Activated CD4-positive, alpha-beta T cell treated with anti-CD3 and anti-CD28 coated beads for 36 hours (primary cell): Measurements from ENCODE around the gene FRY. TPM values are rescaled to one million over a fixed set of nuclear protein-coding genes. Genes with fewer than 3 reads are reported as not detected.

Experiments used
- ATAC-seq: fragments of 200-7000 bp; cut with Tn5 transposase; one replicate; pipeline ENCODE4 v1.10.0; 2021; ENCODE audit warnings: mild to moderate bottlenecking, moderate library complexity
- CTCF ChIA-PET: fragments of 350-600 bp; sonication (Branson Sonifier 250); formaldehyde crosslinking; loops from one replicate; lab custom pipeline; 2021; ENCODE audit warnings: antibody characterized with exemption; lab: Charles Lee
- POLR2A ChIA-PET: fragments of 350-600 bp; sonication (Branson Sonifier 250); formaldehyde crosslinking; loops from one replicate; lab custom pipeline; 2021; ENCODE audit warnings: antibody characterized with exemption, inconsistent platforms; lab: Charles Lee
- DNase-seq: peaks from one replicate; pipeline ENCODE4 v3.0.0-alpha.2; 2020
- H3K27ac Mint-ChIP-seq: one replicate; pipeline ENCODE4 v1.8.0; 2021; ENCODE audit warnings: mixed read lengths
- H3K27me3 Mint-ChIP-seq: one replicate; pipeline ENCODE4 v1.8.0; 2021; ENCODE audit warnings: mixed read lengths
- H3K36me3 Mint-ChIP-seq: one replicate; pipeline ENCODE4 v1.8.0; 2021; ENCODE audit warnings: low read depth, mixed read lengths
- H3K4me1 Mint-ChIP-seq: one replicate; pipeline ENCODE4 v1.8.0; 2021; ENCODE audit warnings: mixed read lengths
- H3K4me3 Mint-ChIP-seq: one replicate; pipeline ENCODE4 v1.8.0; 2021; ENCODE audit warnings: mild to moderate bottlenecking, moderate library complexity, mixed read lengths
- H3K9me3 Mint-ChIP-seq: one replicate; pipeline ENCODE4 v1.8.0; 2021; ENCODE audit warnings: low read depth, mixed read lengths
- intact Hi-C, 2 experiments: fragments of 100-400 bp; cut with DNase I in 1 of 2; cut with micrococcal nuclease in 1 of 2; formaldehyde crosslinking; loops; one replicate each; pipeline versions ENCODE4 v1.14.2 to v1.15.1; 2022 to 2024; cut with DNase I, micrococcal nuclease
- total RNA-seq, 2 experiments: library from RNA; stranded (reverse); gene quantifications; one replicate each; pipeline ENCODE4 v1.2.3, GENCODE V29; 2021

FRY gene
- total RNA-seq, 2 experiments from 2014 or later = 1.9 to 3.5 TPM

DNA sequence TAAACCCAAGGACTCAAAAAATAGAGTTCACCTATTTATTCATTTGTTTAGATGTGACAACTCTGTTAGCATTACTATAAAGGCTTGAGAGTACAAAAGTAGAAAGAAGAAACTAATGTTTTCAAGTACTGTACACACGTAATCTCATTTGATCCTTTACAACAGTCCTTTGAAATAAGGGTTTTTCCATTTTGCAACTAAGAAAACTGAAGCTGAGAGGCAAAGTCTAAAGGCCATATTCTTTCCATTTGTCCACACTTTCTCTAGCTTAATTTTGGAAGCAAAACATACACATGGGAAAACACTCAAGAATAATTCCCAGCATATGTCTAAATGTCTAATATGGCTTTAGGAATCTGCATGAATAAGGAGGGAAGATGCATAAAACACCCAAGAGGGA lies 249.5 kb downstream of the FRY start:
- ATAC-seq (no peak), DNase-seq (no peak)
- POLR2A ChIA-PET = interaction anchor here (0.7 kb wide), 1 partner anchor 1009 kb away, joined by 3 read pairs; no protein-coding TSS in a partner anchor
- Mint-ChIP-seq H3K4me1 (peaks cover 3% of the 10 kb centered on the region), H3K36me3 (peaks cover under 1% of the 10 kb centered on the region), H3K4me3 (no peak overlapping the region), H3K9me3 (no peaks in the 10 kb centered on the region), H3K27me3 (no peaks in the 10 kb centered on the region), H3K27ac (no peak overlapping the region)
- CTCF ChIA-PET = no interaction called here
- intact Hi-C loops = no loop called here

DNA sequence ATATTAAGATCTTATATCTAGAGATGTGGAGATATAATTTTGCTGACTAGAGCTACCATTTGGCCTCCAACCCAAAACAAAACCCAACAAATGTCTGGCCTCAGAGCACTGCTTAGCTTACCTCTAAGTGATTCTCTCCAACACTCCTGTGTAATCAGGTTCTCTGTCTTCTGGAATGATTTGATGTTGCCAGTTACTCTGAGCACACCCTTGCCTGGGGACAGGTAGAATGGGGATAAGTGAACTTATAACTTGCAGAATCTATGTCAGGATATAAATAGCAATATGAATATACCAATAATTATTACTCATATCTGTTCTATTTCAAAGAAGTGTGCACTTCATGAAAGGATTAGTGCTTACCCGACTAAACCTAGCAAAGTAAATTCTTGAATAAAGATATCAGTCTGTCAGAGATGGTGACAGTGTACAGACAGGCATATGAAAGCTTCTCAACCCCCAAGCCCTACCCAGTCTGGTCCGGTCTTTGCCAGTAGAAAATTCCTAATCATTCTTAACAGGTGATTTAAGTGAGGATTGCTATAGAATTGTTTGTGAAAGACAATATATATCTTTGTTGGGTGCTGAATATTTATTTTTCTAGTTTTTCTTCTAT lies 250.6 kb downstream of the FRY start:
- no peaks in the 10 kb centered on the region for H3K9me3 Mint-ChIP-seq
- ChIA-PET CTCF (interaction anchor here (1.0 kb wide), 1 partner anchor 12 kb away, joined by 3 read pairs; no protein-coding TSS in a partner anchor), POLR2A (no interaction called here)
- no peak overlapping the region for H3K4me3 Mint-ChIP-seq
- no peaks in the 10 kb centered on the region for H3K27me3 Mint-ChIP-seq
- no peak overlapping the region for H3K27ac Mint-ChIP-seq
- H3K36me3 Mint-ChIP-seq = no peaks in the 10 kb centered on the region
- DNase-seq = no peak
- peaks cover 3% of the 10 kb centered on the region for H3K4me1 Mint-ChIP-seq
- intact Hi-C loops = no loop called here
- ATAC-seq = no peak

DNA sequence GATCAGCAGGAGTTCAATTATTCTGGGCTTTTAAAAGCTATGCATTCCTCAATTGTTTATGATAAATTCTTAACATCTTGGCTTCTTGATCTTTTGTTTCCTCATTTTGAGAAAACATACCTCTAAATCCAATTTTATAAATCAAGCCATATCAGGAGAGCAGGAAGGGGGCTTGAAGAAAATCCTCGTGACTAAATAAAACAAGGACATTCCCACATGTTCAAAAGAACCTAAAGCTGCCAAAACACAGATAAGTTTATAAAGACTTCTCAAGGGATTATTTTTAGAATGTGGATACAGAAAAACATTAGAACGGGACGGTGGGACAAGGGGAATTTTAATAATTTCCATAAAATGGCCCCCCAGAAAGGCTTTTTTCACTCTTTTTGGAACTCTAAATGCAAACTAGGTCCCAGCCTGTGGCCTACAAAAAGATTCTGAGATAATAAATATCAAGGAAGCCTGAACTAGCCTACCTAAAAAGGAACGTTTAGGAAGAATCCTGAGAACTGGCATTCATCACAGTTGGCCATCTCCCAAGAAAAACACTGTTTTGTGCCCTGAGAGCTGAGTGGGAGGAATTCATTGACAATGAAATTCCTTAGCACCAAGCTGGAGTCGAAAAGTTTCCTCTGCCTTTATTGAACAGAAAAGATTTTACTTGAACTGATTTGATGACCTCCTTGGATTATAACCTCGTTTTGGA lies 253.5 kb downstream of the FRY start:
- CTCF ChIA-PET = interaction anchor here (0.9 to 1.2 kb wide), 3 partner anchors 17 to 120 kb away, joined by 3 to 4 read pairs (median 3); no protein-coding TSS in a partner anchor
- POLR2A ChIA-PET = interaction anchor here (0.6 kb wide), 1 partner anchor 310 kb away, joined by 3 read pairs; no protein-coding TSS in a partner anchor
- ATAC-seq = no peak
- Mint-ChIP-seq H3K4me3 (no peak overlapping the region), H3K27me3 (no peaks in the 10 kb centered on the region), H3K9me3 (no peaks in the 10 kb centered on the region), H3K36me3 (no peaks in the 10 kb centered on the region), H3K27ac (no peak overlapping the region), H3K4me1 (no peaks in the 10 kb centered on the region)
- no peak for DNase-seq
- intact Hi-C loops = no loop called here

DNA sequence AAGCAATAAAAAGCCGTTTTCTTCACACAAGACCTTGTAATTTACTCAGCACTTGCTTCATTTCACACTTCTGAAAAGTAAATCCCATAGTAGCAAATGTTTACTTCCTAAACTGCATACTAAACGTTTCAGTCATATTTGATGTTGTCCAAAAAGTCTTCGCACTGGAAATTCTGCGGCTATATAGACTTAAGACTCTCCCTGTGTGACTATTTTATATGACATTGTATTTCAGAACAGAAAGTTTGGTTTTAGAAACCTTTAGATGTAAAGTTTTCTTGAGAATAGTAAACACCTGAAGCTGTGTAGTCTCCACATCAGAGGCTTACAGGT lies 254.0 kb downstream of the FRY start:
- H3K27me3 Mint-ChIP-seq = no peaks in the 10 kb centered on the region
- no peaks in the 10 kb centered on the region for H3K4me1 Mint-ChIP-seq
- H3K36me3 Mint-ChIP-seq = no peaks in the 10 kb centered on the region
- ChIA-PET POLR2A (no interaction called here), CTCF (interaction anchor here (0.7 kb wide), 1 partner anchor 179 kb away, joined by 3 read pairs; no protein-coding TSS in a partner anchor)
- DNase-seq (no peak), ATAC-seq (no peak)
- intact Hi-C loops = no loop called here
- H3K27ac Mint-ChIP-seq = no peak overlapping the region
- no peaks in the 10 kb centered on the region for H3K9me3 Mint-ChIP-seq
- no peak overlapping the region for H3K4me3 Mint-ChIP-seq

DNA sequence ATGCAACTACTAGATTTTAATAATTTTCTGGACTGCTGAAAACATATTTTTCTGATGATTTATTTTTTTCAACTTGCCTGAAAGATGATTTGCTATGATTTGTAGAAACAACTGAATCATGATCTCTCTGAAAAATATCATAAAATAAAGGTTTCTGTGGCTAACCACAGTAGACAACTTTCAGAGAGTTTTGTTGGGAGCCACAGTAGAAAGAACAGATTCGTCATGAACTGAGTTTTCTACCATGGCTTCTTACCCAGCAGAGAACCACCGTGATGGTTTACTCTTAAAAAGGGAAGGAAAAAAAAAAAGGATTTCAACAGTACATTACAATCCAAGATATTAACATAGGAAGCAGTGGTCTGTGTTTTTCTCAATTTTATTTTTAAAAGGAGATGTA lies 265.6 kb downstream of the FRY start:
- intact Hi-C loops = loop anchor here (2.0 kb wide), 2 partner anchors 18 to 24 kb away; no protein-coding TSS in a partner anchor
- H3K27me3 Mint-ChIP-seq = peaks cover 14% of the 10 kb centered on the region
- DNase-seq (no peak), ATAC-seq (peak; percentile 36)
- H3K4me1 Mint-ChIP-seq = peaks cover 9% of the 10 kb centered on the region
- ChIA-PET CTCF (interaction anchor here (0.6 kb wide), 1 partner anchor 1251 kb away, joined by 3 read pairs; no protein-coding TSS in a partner anchor), POLR2A (interaction anchor here (1.3 kb wide), 1 partner anchor 17 kb away, joined by 3 read pairs; no protein-coding TSS in a partner anchor)
- H3K4me3 Mint-ChIP-seq = no peak overlapping the region
- H3K9me3 Mint-ChIP-seq = no peaks in the 10 kb centered on the region
- H3K27ac Mint-ChIP-seq = no peak overlapping the region
- no peaks in the 10 kb centered on the region for H3K36me3 Mint-ChIP-seq

DNA sequence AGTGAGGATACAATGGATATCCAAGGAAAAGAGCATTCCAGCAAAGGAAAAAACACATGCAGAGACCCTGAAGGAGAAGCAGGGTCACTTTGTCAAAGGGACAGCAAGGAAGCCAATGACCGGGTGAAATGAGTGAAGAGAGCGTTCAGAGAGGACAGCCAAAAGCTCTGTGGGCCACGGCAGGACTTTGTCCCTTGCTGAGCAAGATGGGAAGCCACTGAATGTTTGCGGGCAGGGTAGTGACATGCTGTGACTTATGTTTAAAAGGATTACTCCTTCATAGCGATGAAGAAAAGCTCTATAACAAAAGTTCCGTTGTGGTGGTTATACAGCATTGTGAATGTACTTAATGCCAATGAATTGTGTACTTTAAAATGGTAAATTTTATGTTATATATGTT lies 267.1 kb downstream of the FRY start:
- ATAC-seq (no peak), DNase-seq (no peak)
- H3K36me3 Mint-ChIP-seq = no peaks in the 10 kb centered on the region
- peaks cover 9% of the 10 kb centered on the region for H3K4me1 Mint-ChIP-seq
- POLR2A ChIA-PET = no interaction called here
- no peak overlapping the region for H3K4me3 Mint-ChIP-seq
- CTCF ChIA-PET = interaction anchor here (1.1 kb wide), 1 partner anchor 53 kb away, joined by 3 read pairs; no protein-coding TSS in a partner anchor
- no peaks in the 10 kb centered on the region for H3K9me3 Mint-ChIP-seq
- H3K27me3 Mint-ChIP-seq = peaks cover 14% of the 10 kb centered on the region
- intact Hi-C loops = no loop called here
- no peak overlapping the region for H3K27ac Mint-ChIP-seq

DNA sequence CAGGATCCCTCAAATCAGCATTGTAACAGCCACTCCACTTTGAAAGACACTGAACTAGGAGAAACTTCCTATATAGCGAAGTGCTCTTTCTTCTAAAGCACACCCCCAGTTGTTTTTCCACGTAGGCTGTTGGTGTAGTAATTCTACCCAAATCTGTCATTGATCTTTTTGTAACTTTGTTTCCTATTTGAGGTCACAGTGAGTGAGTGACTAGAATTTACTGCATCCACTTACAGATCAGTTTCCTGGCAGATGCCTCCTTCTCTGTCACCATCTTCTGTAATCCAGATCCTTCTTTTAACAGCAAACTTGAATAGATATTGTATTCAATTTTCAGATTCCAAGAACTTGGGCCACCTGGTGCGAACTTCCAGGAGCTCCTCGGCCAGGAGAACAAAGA lies 268.3 kb downstream of the FRY start:
- Mint-ChIP-seq H3K4me1 (peaks cover 9% of the 10 kb centered on the region), H3K36me3 (no peaks in the 10 kb centered on the region), H3K9me3 (no peaks in the 10 kb centered on the region), H3K27ac (peak overlapping the region; percentile 61), H3K4me3 (no peak overlapping the region), H3K27me3 (peaks cover 13% of the 10 kb centered on the region)
- intact Hi-C loops = loop anchor here (5.0 to 10.0 kb wide), 2 partner anchors 135 to 1453 kb away; no protein-coding TSS in a partner anchor
- ChIA-PET CTCF (interaction anchor here (1.0 to 1.4 kb wide), 2 partner anchors 9 to 12 kb away, joined by 4 read pairs; no protein-coding TSS in a partner anchor), POLR2A (no interaction called here)
- ATAC-seq = peak; percentile 54
- peak; percentile 28 for DNase-seq

DNA sequence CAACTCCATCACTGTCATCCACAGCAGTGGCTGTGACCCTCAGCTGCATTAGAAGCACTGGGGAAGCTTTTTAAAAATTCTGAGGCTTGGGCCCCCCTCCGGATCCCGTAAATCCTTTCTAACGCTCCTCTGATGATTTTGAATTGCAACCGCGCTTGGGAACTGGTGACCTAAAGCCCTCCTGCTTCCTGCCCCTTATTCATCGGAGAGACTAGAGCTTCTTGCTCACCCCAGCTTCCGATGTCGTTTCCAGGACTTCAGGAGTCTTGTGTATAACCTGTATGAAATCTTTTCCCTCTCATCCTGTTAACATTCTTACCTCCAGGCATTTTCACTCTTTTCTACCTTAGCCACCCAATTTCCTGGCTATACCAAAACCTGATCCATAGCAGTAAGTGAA lies 268.8 kb downstream of the FRY start:
- intact Hi-C loops = loop anchor here (5.0 to 10.0 kb wide), 2 partner anchors 136 to 1453 kb away; no protein-coding TSS in a partner anchor
- DNase-seq = no peak
- H3K4me1 Mint-ChIP-seq = peaks cover 9% of the 10 kb centered on the region
- H3K27ac Mint-ChIP-seq = no peak overlapping the region
- no peaks in the 10 kb centered on the region for H3K36me3 Mint-ChIP-seq
- no peaks in the 10 kb centered on the region for H3K9me3 Mint-ChIP-seq
- H3K4me3 Mint-ChIP-seq = no peak overlapping the region
- CTCF ChIA-PET = interaction anchor here (1.1 to 1.7 kb wide), 3 partner anchors 12 to 53 kb away, joined by 3 to 4 read pairs (median 4); no protein-coding TSS in a partner anchor
- ATAC-seq = no peak
- H3K27me3 Mint-ChIP-seq = peaks cover 13% of the 10 kb centered on the region
- POLR2A ChIA-PET = no interaction called here

DNA sequence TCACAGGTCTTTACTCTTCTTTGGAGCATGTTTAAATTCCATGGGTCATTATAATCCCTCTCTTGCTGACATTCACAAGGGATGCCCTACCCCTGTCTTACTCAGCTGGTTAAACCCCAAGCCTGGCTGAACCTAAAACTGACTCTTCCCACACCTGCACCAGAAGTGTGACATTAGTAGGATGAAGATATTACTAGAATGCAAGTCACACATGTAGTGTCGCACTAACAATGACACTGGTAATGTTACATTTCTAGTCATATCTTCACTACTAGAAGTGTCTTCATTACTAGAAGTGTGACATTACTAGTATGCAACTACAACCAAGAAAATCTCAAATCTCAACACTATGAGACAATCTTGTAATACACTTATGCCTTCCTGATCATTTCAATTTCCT lies 269.3 kb downstream of the FRY start:
- ATAC-seq (peak; percentile 83), DNase-seq (peak; percentile 42)
- Mint-ChIP-seq H3K36me3 (no peaks in the 10 kb centered on the region), H3K9me3 (no peaks in the 10 kb centered on the region), H3K27ac (no peak overlapping the region), H3K27me3 (peaks cover 13% of the 10 kb centered on the region), H3K4me3 (no peak overlapping the region), H3K4me1 (peaks cover 9% of the 10 kb centered on the region)
- intact Hi-C loops = loop anchor here (1.0 to 10.0 kb wide), 3 partner anchors 29 to 1454 kb away; no protein-coding TSS in a partner anchor
- ChIA-PET POLR2A (interaction anchor here (0.7 kb wide), 1 partner anchor 15 kb away, joined by 3 read pairs; no protein-coding TSS in a partner anchor), CTCF (interaction anchor here (0.9 to 1.7 kb wide), 4 partner anchors 13 to 54 kb away, joined by 3 to 4 read pairs (median 4); partner anchors contain the start of genes BRCA2 and ZAR1L)

DNA sequence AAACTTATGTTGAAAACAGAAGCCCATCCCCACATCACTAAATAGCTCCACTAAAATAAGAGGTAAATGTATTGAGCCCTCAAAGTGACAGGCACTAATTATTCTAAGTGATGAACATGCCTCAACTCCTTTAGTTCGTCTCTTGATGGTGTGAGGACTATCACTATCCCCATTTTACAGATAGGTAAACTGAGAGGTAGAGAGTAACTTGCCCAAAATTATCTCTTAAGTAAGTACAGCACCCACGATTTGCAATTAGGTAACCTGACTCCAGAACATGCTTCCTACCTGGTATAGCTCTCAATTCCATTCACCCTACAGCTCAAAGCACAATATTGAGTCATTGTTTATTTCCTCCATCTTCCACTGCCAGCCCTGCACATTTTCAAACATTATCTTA lies 270.9 kb downstream of the FRY start:
- POLR2A ChIA-PET = interaction anchor here (1.2 kb wide), 1 partner anchor 13 kb away, joined by 3 read pairs; the partner anchor contains the start of genes BRCA2 and ZAR1L
- Mint-ChIP-seq H3K9me3 (no peaks in the 10 kb centered on the region), H3K27me3 (peaks cover 10% of the 10 kb centered on the region), H3K36me3 (no peaks in the 10 kb centered on the region), H3K27ac (no peak overlapping the region), H3K4me3 (no peak overlapping the region), H3K4me1 (peaks cover 3% of the 10 kb centered on the region)
- intact Hi-C loops = loop anchor here (5.0 to 10.0 kb wide), 2 partner anchors 138 to 1455 kb away; no protein-coding TSS in a partner anchor
- CTCF ChIA-PET = interaction anchor here (0.7 kb wide), 1 partner anchor 470 kb away, joined by 3 read pairs; no protein-coding TSS in a partner anchor
- ATAC-seq = no peak
- DNase-seq = no peak

DNA sequence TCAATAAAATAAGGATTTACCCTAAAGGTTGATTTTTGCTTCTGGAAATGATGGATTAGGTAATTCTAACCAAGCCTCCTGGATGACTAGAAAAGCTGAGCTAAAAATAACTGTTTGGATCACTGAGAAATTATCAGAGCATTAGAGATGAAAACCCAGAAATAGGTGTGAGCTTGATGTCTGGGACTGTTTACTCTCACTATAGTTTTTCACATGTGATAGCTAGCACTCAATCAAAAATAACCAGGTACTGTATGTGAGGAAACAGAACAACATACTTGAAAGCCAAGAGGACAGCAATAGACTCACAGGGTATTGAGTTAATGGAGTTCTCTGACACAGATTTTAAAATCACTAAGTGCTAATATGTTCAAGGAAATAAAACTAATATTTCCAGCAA lies 274.1 kb downstream of the FRY start:
- H3K27me3 Mint-ChIP-seq = no peaks in the 10 kb centered on the region
- intact Hi-C loops = loop anchor here in 1 of 2 experiments (10.0 kb wide), 1 partner anchor 141 kb away; no protein-coding TSS in a partner anchor
- DNase-seq = no peak
- ATAC-seq = no peak
- no peak overlapping the region for H3K27ac Mint-ChIP-seq
- no peaks in the 10 kb centered on the region for H3K36me3 Mint-ChIP-seq
- ChIA-PET CTCF (interaction anchor here (0.5 to 1.8 kb wide), 8 partner anchors 21 to 396 kb away, joined by 3 to 7 read pairs (median 3); no protein-coding TSS in a partner anchor), POLR2A (no interaction called here)
- H3K4me3 Mint-ChIP-seq = no peak overlapping the region
- H3K9me3 Mint-ChIP-seq = no peaks in the 10 kb centered on the region
- peaks cover 10% of the 10 kb centered on the region for H3K4me1 Mint-ChIP-seq
